IMR-90 (cell line): ENCODE measurements around the gene AGBL2. TPM values are rescaled to one million over a fixed set of nuclear protein-coding genes. Genes with fewer than 3 reads are reported as not detected.
A peak's percentile ranks its signal among the peaks of the same experiment; 100 is the strongest.

Source experiments
- ATAC-seq: fragments of 200-7000 bp; cut with Tn5 transposase; 2 replicates; pipeline ENCODE4 v1.9.1; 2020; ENCODE audit warnings: low read depth, mild to moderate bottlenecking, moderate library complexity
- Bru-seq: library from RNA; stranded (reverse); fragments of 400-500 nt; gene quantifications from one replicate; lab custom pipeline; 2021; lab: Mats Ljungman, UMichigan
- BruChase-seq, 2 experiments: library from RNA; stranded (reverse); fragments of 400-500 nt; gene quantifications; one replicate each; lab custom pipeline; 2021; lab: Mats Ljungman, UMichigan
- BruUV-seq: library from RNA; stranded (reverse); fragments of 400-500 nt; replicated peaks from 2 replicates; lab custom pipeline; 2021; lab: Mats Ljungman, UMichigan
- CTCF ChIA-PET: fragments of 300-600 bp; formaldehyde crosslinking; extraction: SDS; loops from one replicate; lab custom pipeline; 2021; ENCODE audit warnings: antibody characterized with exemption; lab: Yijun Ruan, JAX
- POLR2A ChIA-PET: fragments of 300-600 bp; sonication (Branson Sonifier 250); formaldehyde crosslinking; loops from one replicate; lab custom pipeline; 2022; ENCODE audit warnings: antibody characterized with exemption; ENCODE audit not compliant: unreplicated experiment; lab: Charles Lee
- DNase-seq: peaks from one replicate; pipeline ENCODE4 v3.0.0; 2013
- H2AFZ ChIP-seq: replicated peaks from 2 replicates; pipeline ENCODE3; 2013; ENCODE audit warnings: low read length, mild to moderate bottlenecking; ENCODE audit not compliant: poor library complexity
- H2AK5ac ChIP-seq: 2 replicates; pipeline ENCODE4 v1.6.1; 2013; ENCODE audit warnings: low read depth, low read length, inconsistent platforms
- H2AK9ac ChIP-seq: replicated peaks from 2 replicates; pipeline ENCODE3; 2013; ENCODE audit warnings: mild to moderate bottlenecking, low read depth, low read length, moderate library complexity; ENCODE audit not compliant: poor library complexity
- H2BK120ac ChIP-seq: 2 replicates; pipeline ENCODE4 v1.6.1; 2013; ENCODE audit warnings: low read depth, low read length, inconsistent platforms
- H2BK15ac ChIP-seq: 3 replicates; pipeline ENCODE4 v1.6.1; 2013; ENCODE audit warnings: low read depth, low read length, inconsistent platforms
- H2BK20ac ChIP-seq: 2 replicates; pipeline ENCODE4 v1.6.1; 2013; ENCODE audit warnings: low read depth, mild to moderate bottlenecking, inconsistent platforms, low read length, moderate library complexity
- H2BK5ac ChIP-seq: 2 replicates; pipeline ENCODE4 v1.6.1; 2013; ENCODE audit warnings: mild to moderate bottlenecking, low read depth, low read length, inconsistent platforms; ENCODE audit not compliant: poor library complexity, severe bottlenecking
- H3K14ac ChIP-seq: replicated peaks from 2 replicates; pipeline ENCODE4 v1.6.1; 2013; ENCODE audit warnings: low read depth, low read length, inconsistent platforms
- H3K18ac ChIP-seq: 2 replicates; pipeline ENCODE4 v1.6.1; 2013; ENCODE audit warnings: low read depth, low read length, control low read depth
- H3K23ac ChIP-seq: 2 replicates; pipeline ENCODE4 v1.6.1; 2013; ENCODE audit warnings: low read depth, low read length, inconsistent platforms
- H3K27ac ChIP-seq: 2 replicates; pipeline ENCODE4 v1.5.1; 2013; ENCODE audit warnings: mild to moderate bottlenecking, control low read depth, low read length; ENCODE audit not compliant: insufficient read depth
- H3K27me3 ChIP-seq: 2 replicates; pipeline ENCODE4 v1.6.1; 2013; ENCODE audit warnings: low read length; ENCODE audit not compliant: control insufficient read depth, insufficient read depth
- H3K36me3 ChIP-seq: 2 replicates; pipeline ENCODE4 v1.6.1; 2013; ENCODE audit warnings: low read length, mixed read lengths; ENCODE audit not compliant: control insufficient read depth, insufficient read depth
- H3K4ac ChIP-seq: 2 replicates; pipeline ENCODE4 v1.6.1; 2013; ENCODE audit warnings: low read depth, low read length, inconsistent platforms
- H3K4me1 ChIP-seq: 2 replicates; pipeline ENCODE4 v1.6.1; 2013; ENCODE audit warnings: low read length, mixed read lengths; ENCODE audit not compliant: control insufficient read depth, insufficient read depth
- H3K4me2 ChIP-seq: 2 replicates; pipeline ENCODE4 v1.6.1; 2013; ENCODE audit warnings: low read depth, mild to moderate bottlenecking, control low read depth, low read length, moderate library complexity
- H3K4me3 ChIP-seq: 2 replicates; pipeline ENCODE4 v1.5.1; 2013; ENCODE audit warnings: low read depth, mild to moderate bottlenecking, control low read depth, low read length, moderate library complexity; ENCODE audit not compliant: insufficient read depth
- H3K56ac ChIP-seq: 2 replicates; pipeline ENCODE4 v1.6.1; 2013; ENCODE audit warnings: low read length, inconsistent platforms; ENCODE audit not compliant: insufficient read depth; ENCODE audit errors: extremely low read depth
- H3K79me1 ChIP-seq, 2 experiments: 2 replicates each; pipeline ENCODE4 v1.6.1; 2013; ENCODE audit warnings: low read length in 2 of 2, inconsistent platforms in 1 of 2, low read depth in 1 of 2
- H3K9ac ChIP-seq: 2 replicates; pipeline ENCODE4 v1.6.1; 2013; ENCODE audit warnings: low read depth, low read length, control low read depth
- H3K9me1 ChIP-seq: 2 replicates; pipeline ENCODE4 v1.6.1; 2013; ENCODE audit warnings: low read length, inconsistent platforms; ENCODE audit not compliant: insufficient read depth
- H3K9me3 ChIP-seq: 2 replicates; pipeline ENCODE4 v1.6.1; 2013; ENCODE audit warnings: low read length; ENCODE audit not compliant: control insufficient read depth, insufficient read depth
- H4K20me1 ChIP-seq: 2 replicates; pipeline ENCODE4 v1.6.1; 2013; ENCODE audit warnings: low read length, inconsistent platforms; ENCODE audit not compliant: insufficient read depth
- H4K5ac ChIP-seq: 2 replicates; pipeline ENCODE4 v1.6.1; 2013; ENCODE audit warnings: mild to moderate bottlenecking, low read depth, low read length, control low read depth
- H4K8ac ChIP-seq, 2 experiments: 2 replicates each; pipeline ENCODE4 v1.6.1; 2013; ENCODE audit warnings: low read depth in 2 of 2, low read length in 2 of 2, control low read depth in 1 of 2, inconsistent platforms in 1 of 2
- H4K91ac ChIP-seq: 2 replicates; pipeline ENCODE4 v1.6.1; 2013; ENCODE audit warnings: low read depth, low read length, inconsistent platforms; ENCODE audit not compliant: insufficient read depth
- CEBPB ChIP-seq: IDR thresholded peaks from 2 replicates; pipeline ENCODE4 v1.6.1; 2012; ENCODE audit warnings: low read depth, low read length, improper control_type of control experiment
- ELK1 ChIP-seq: fragments of 150-350 bp; IDR thresholded peaks from 2 replicates; pipeline ENCODE4 v1.6.1; 2016; ENCODE audit warnings: low read depth, mild to moderate bottlenecking, low read length, moderate library complexity, borderline replicate concordance
- MAZ ChIP-seq: IDR thresholded peaks from 2 replicates; pipeline ENCODE4 v1.6.1; 2012; ENCODE audit warnings: low read depth, mild to moderate bottlenecking, low read length, improper control_type of control experiment, moderate library complexity, borderline replicate concordance
- MXI1 ChIP-seq: IDR thresholded peaks from 2 replicates; pipeline ENCODE4 v1.6.1; 2012; ENCODE audit warnings: low read depth, mild to moderate bottlenecking, low read length, moderate library complexity, borderline replicate concordance
- RAD21 ChIP-seq: IDR thresholded peaks from 2 replicates; pipeline ENCODE4 v1.6.1; 2012; ENCODE audit warnings: low read length, improper control_type of control experiment
- WGBS, 2 experiments: methylation state at CpG; one replicate each; pipeline versions ENCODE4 v1.1.5 to v1.1.7; 2013; ENCODE audit warnings: missing lambda C conversion rate in 2 of 2; ENCODE audit not compliant: insufficient read length in 1 of 2; ENCODE audit errors: extremely low coverage in 2 of 2; 5-methylcytosine and 5-hydroxymethylcytosine counted together
- dilution Hi-C: fragments of 300-500 bp; cut with HindIII; formaldehyde crosslinking; loops from one replicate; pipeline ENCODE4 v1.14.3; 2018; ENCODE audit warnings: low sequenced_read_pairs; ENCODE audit not compliant: unreplicated experiment
- in situ Hi-C: fragments of 300-500 bp; cut with MboI; formaldehyde crosslinking; loops from 3 replicates; pipeline ENCODE4 v1.14.3; 2019; ENCODE audit warnings: low sequenced_read_pairs, inconsistent platforms, mixed read lengths
- intact Hi-C: fragments of 100-400 bp; cut with micrococcal nuclease; formaldehyde crosslinking; loops from 2 replicates; pipeline ENCODE4 v1.10.0; 2022
- long read RNA-seq: library from polyadenylated mRNA; unstranded; transcript quantifications from one replicate; pipeline ENCODE4 v2.0.0, GENCODE V29; 2021; ENCODE audit not compliant: unreplicated experiment
- polyA plus RNA-seq, 3 experiments: library from polyadenylated mRNA; depleted of rRNA; stranded (reverse); fragments of >200 nt; gene quantifications; 2 replicates each; pipeline ENCODE4 v1.2.3, GENCODE V29; 2012; ENCODE audit warnings: low replicate concordance in 1 of 3
- total RNA-seq: library from RNA; depleted of rRNA; stranded (reverse); fragments of >200 nt; gene quantifications from 2 replicates; pipeline ENCODE4 v1.2.3, GENCODE V29; 2012; rRNA removed

The AGBL2 gene
- 0.36 and 0.56 TPM in 2 replicates for total RNA-seq
- polyA plus RNA-seq (2012; rRNA removed): 1.2 and 1.5 TPM in 2 replicates
- 0.12 and 0.55 TPM in 2 replicates for polyA plus RNA-seq (2012; cell fraction: cytosol; rRNA removed)
- 9.9 and 12.9 TPM in 2 replicates for polyA plus RNA-seq (2012; cell fraction: nucleus; rRNA removed; ENCODE audit: low replicate concordance)
- Bru-seq, nascent RNA: percentile 29 among the genes with signal in this experiment
- percentile 45 among the genes with signal in this experiment for BruChase-seq, experiment 1, labeled RNA remaining after a 6-hour chase
- BruChase-seq, experiment 2, labeled RNA remaining after a 2-hour chase: percentile 30 among the genes with signal in this experiment
- long read RNA-seq, partial matches to known transcripts: 0 of 1 reads
- long read RNA-seq, other reads (novel, unspliced or antisense): 1 of 1 reads

GRCh38 chr11:47715082-47715669 lies at the start of gene AGBL2:
Gene AGBL2 (minus strand): TSS chr11:47715369. CDS start chr11:47714650, 719 bp downstream.
- dilution Hi-C loops: no loop called here

More at GRCh38 chr11:47715082-47715669, at the start of gene AGBL2:
- H2BK15ac ChIP-seq: no peak within 1 kb of the TSS
- in situ Hi-C loops: no loop called here
- H2BK5ac ChIP-seq: peak within 1 kb of the TSS; percentile 52
- peak within 1 kb of the TSS; percentile 25; the same call in 1 of the 2 replicates for H2AK5ac ChIP-seq
- 0 out of 2 replicates have a peak, but pooled peaks cover 4% of the 10 kb centered on the region for H3K9me1 ChIP-seq
- H3K9ac ChIP-seq: peak within 1 kb of the TSS; percentile 66
- intact Hi-C loops: loop anchor here (2.0 kb wide), 1 partner anchor 72 kb away; the partner anchor contains the start of gene MTCH2
- ATAC-seq (peak; percentile 97), DNase-seq (peak; percentile 50)
- H2AK9ac ChIP-seq: peak within 1 kb of the TSS; percentile 93
- no peaks in the 10 kb centered on the region; the same call in 1 of the 2 replicates for H3K4me1 ChIP-seq
- POLR2A ChIA-PET: interaction anchor here (0.6 kb wide), 1 partner anchor 8 kb away, joined by 3 read pairs; no protein-coding TSS in a partner anchor
- H2BK20ac ChIP-seq: 0 out of 2 replicates have a peak within 1 kb of the TSS, but pooled peaks have one; percentile 9
- WGBS, 2 experiments: 3% methylated on average over 7 of the region's 35 CpGs; no CpG with 5 or more reads in 1 of the 2 experiments
- CTCF ChIA-PET: no interaction called here
- no peaks in the 10 kb centered on the region for H3K9me3 ChIP-seq
- H3K4ac ChIP-seq: peak within 1 kb of the TSS; percentile 84
- no TSS peak for BruUV-seq
- H3K36me3 ChIP-seq: peaks cover 19% of the 10 kb centered on the region
- peaks cover 3 to 8% of the 10 kb centered on the region in 2 experiments; a peak in 1 of 4 replicates for H3K79me1 ChIP-seq
- H3K4me2 ChIP-seq: peak within 1 kb of the TSS; percentile 89
- peak within 1 kb of the TSS; percentile 50 for H3K4me3 ChIP-seq
- peak within 1 kb of the TSS; percentile 54 for H4K5ac ChIP-seq
- no peaks in the 10 kb centered on the region for H4K20me1 ChIP-seq
- 0 out of 2 replicates have a peak, but pooled peaks have one; percentile 44 for TF ChIP-seq MAZ
- TF ChIP-seq ELK1: no peak
- no peak for TF ChIP-seq MXI1
- TF ChIP-seq RAD21: no peak
- no peak for TF ChIP-seq CEBPB
- H3K27ac ChIP-seq: peak within 1 kb of the TSS; percentile 52
- H3K27me3 ChIP-seq: no peaks in the 10 kb centered on the region
- peak within 1 kb of the TSS; percentile 64 for H4K91ac ChIP-seq
- peak within 1 kb of the TSS; percentile 79 for H3K23ac ChIP-seq
- H3K14ac ChIP-seq: peak within 1 kb of the TSS; percentile 96
- H2AFZ ChIP-seq: peak within 1 kb of the TSS; percentile 98
- no peak within 1 kb of the TSS; the same call in 1 of the 2 replicates for H3K56ac ChIP-seq
- H2BK120ac ChIP-seq: no peak within 1 kb of the TSS; the same call in 1 of the 2 replicates
- H4K8ac ChIP-seq: peak within 1 kb of the TSS; percentile 84 to 91
- H3K18ac ChIP-seq: peak within 1 kb of the TSS; percentile 55; the same call in 1 of the 2 replicates
